Globus pallidus (tissue), 1 donor: Measurements from ENCODE around the gene PIK3R6.

Source experiments
- DNase-seq: peaks from one replicate; pipeline ENCODE4 v3.0.0-alpha.2; 2015; ENCODE audit warnings: low spot score

The PIK3R6 gene

GRCh38 chr17:8867361-8867981 lies at the start of gene PIK3R6:
Gene PIK3R6 (minus strand): TSS chr17:8867674. CDS start chr17:8849794, 17,880 bp downstream.
- DNase-seq: no peak

GRCh38 chr17:8916466-8916865 lies 49.0 kb upstream of the PIK3R6 start:
- DNase-seq: no peak

- DNase-seq: no peak
These were observed 47.1 kb upstream of the PIK3R6 start for GRCh38 chr17:8914554-8914953.

- DNase-seq: no peak
These were observed 46.4 kb upstream of the PIK3R6 start for GRCh38 chr17:8913879-8914278.

- DNase-seq: no peak
These were observed 45.6 kb upstream of the PIK3R6 start for GRCh38 chr17:8913091-8913490.

GRCh38 chr17:8912084-8912981 lies 44.9 kb upstream of the PIK3R6 start:
- no peak for DNase-seq

- DNase-seq: no peak
These were observed 43.6 kb upstream of the PIK3R6 start for GRCh38 chr17:8910969-8911604.

- no peak for DNase-seq
These were observed 42.3 kb upstream of the PIK3R6 start for GRCh38 chr17:8909586-8910270.

GRCh38 chr17:8905331-8905730 lies 37.9 kb upstream of the PIK3R6 start:
- DNase-seq: no peak

- DNase-seq: no peak
These were observed 37.2 kb upstream of the PIK3R6 start for GRCh38 chr17:8904686-8905085.

GRCh38 chr17:8904201-8904600 lies 36.7 kb upstream of the PIK3R6 start:
- no peak for DNase-seq

GRCh38 chr17:8900626-8901585 lies 33.4 kb upstream of the PIK3R6 start:
- no peak for DNase-seq

- DNase-seq: no peak
These were observed 32.7 kb upstream of the PIK3R6 start for GRCh38 chr17:8900207-8900606.

- no peak for DNase-seq
These were observed 31.2 kb upstream of the PIK3R6 start for GRCh38 chr17:8898636-8899035.

- no peak for DNase-seq
These were observed 30.7 kb upstream of the PIK3R6 start for GRCh38 chr17:8898126-8898525.

- DNase-seq: no peak
These were observed 29.5 kb upstream of the PIK3R6 start for GRCh38 chr17:8896641-8897635.

- no peak for DNase-seq
These were observed 28.6 kb upstream of the PIK3R6 start for GRCh38 chr17:8896087-8896486.

GRCh38 chr17:8894673-8895578 lies 27.5 kb upstream of the PIK3R6 start:
- peak; percentile 38 for DNase-seq

- no peak for DNase-seq
These were observed 26.8 kb upstream of the PIK3R6 start for GRCh38 chr17:8894202-8894671.
